HCT116 (cell line): ENCODE results near the gene OPN4. TPM values are rescaled to one million over a fixed set of nuclear protein-coding genes. Genes with fewer than 3 reads are reported as not detected.

ENCODE experiments used
- ATAC-seq: fragments of 200-7000 bp; cut with Tn5 transposase; 2 replicates; pipeline ENCODE4 v1.9.1; 2020; ENCODE audit warnings: mild to moderate bottlenecking, moderate library complexity
- BruUV-seq: library from RNA; stranded (reverse); fragments of 400-500 nt; replicated peaks from 2 replicates; lab custom pipeline; 2021; lab: Mats Ljungman, UMichigan
- CTCF ChIA-PET: fragments of 300-600 bp; sonication (Branson Sonifier 250); formaldehyde crosslinking; loops from one replicate; lab custom pipeline; 2021; ENCODE audit warnings: antibody characterized with exemption; lab: Charles Lee
- POLR2A ChIA-PET: fragments of 300-600, 350-600 bp; sonication (Branson Sonifier 250); formaldehyde crosslinking; loops from one replicate; lab custom pipeline; 2021; ENCODE audit warnings: antibody characterized with exemption; lab: Charles Lee
- RAD21 ChIA-PET, 2 experiments: fragments of 300-600 bp; sonication (Branson Sonifier 250); formaldehyde crosslinking; loops; one replicate each; lab custom pipeline; 2023; ENCODE audit warnings: low total read pairs in 2 of 2; ENCODE audit not compliant: uncharacterized antibody in 2 of 2, unreplicated experiment in 2 of 2, low non-redundant PET in 1 of 2; lab: Charles Lee
- DNase-seq: peaks from one replicate; pipeline ENCODE4 v3.0.0-alpha.2; 2010; ENCODE audit warnings: low read depth, low spot score
- H2AFZ ChIP-seq: fragments of 200-600 bp; shearing (Covaris generic), sonication (generic); 2 replicates; pipeline ENCODE4 v1.6.1; 2017; ENCODE audit warnings: low read depth, mixed run types, mixed read lengths, antibody characterized with exemption, low read length; ENCODE audit not compliant: poor library complexity, severe bottlenecking
- H3K27ac ChIP-seq: 2 replicates; pipeline ENCODE4 v1.5.1; 2012; ENCODE audit warnings: low read depth, low read length
- H3K27me3 ChIP-seq: fragments of 200-600 bp; sonication (generic); 2 replicates; pipeline ENCODE4 v1.6.1; 2016; ENCODE audit warnings: mixed run types, low read length, mixed read lengths; ENCODE audit not compliant: insufficient read depth
- H3K36me3 ChIP-seq, 2 experiments: fragments of 200-500 bp in 1 of 2; fragments of 200-600 bp in 1 of 2; sonication (Bioruptor generic) in 1 of 2; sonication (generic) in 1 of 2; 2 replicates each; pipeline versions ENCODE4 v1.5.1 to v1.6.1; 2014 to 2016; ENCODE audit warnings: low read length in 2 of 2, inconsistent platforms in 1 of 2, mixed read lengths in 1 of 2, mixed run types in 1 of 2; ENCODE audit not compliant: insufficient read depth in 2 of 2, control insufficient read depth in 1 of 2
- H3K4me1 ChIP-seq, 2 experiments: fragments of 200-600 bp in 1 of 2; sonication (generic) in 1 of 2; 2 replicates each; pipeline versions ENCODE4 v1.5.1 to v1.6.1; 2012 to 2017; ENCODE audit warnings: low read length in 2 of 2, inconsistent platforms in 1 of 2, mild to moderate bottlenecking in 1 of 2, mixed read lengths in 1 of 2, mixed run types in 1 of 2, moderate library complexity in 1 of 2; ENCODE audit not compliant: insufficient read depth in 2 of 2, control insufficient read depth in 1 of 2
- H3K4me2 ChIP-seq: fragments of 200-600 bp; sonication (generic); 2 replicates; pipeline ENCODE4 v1.6.1; 2017; ENCODE audit warnings: mixed run types, low read length, mixed read lengths
- H3K4me3 ChIP-seq, 2 experiments: fragments of 200-600 bp in 1 of 2; sonication (generic) in 1 of 2; replicated peaks in 1 of 2; 2 replicates each; pipeline ENCODE4 v1.5.1; 2011 to 2016; ENCODE audit warnings: low read length in 2 of 2, control low read depth in 1 of 2, low read depth in 1 of 2, mild to moderate bottlenecking in 1 of 2, mixed read lengths in 1 of 2, mixed run types in 1 of 2
- H3K79me2 ChIP-seq: fragments of 200-600 bp; sonication (generic); 2 replicates; pipeline ENCODE4 v1.6.1; 2017; ENCODE audit warnings: mild to moderate bottlenecking, mixed run types, low read length, moderate library complexity, mixed read lengths; ENCODE audit not compliant: insufficient read depth
- H3K9ac ChIP-seq: fragments of 200-600 bp; sonication (generic); 2 replicates; pipeline ENCODE4 v1.6.1; 2016; ENCODE audit warnings: low read length, mixed read lengths
- H3K9me2 ChIP-seq: fragments of 200-600 bp; sonication (generic), shearing (Covaris generic); 2 replicates; pipeline ENCODE4 v1.6.1; 2017; ENCODE audit warnings: mixed run types, mild to moderate bottlenecking, moderate library complexity; ENCODE audit not compliant: insufficient read depth
- H3K9me3 ChIP-seq, 2 experiments: fragments of 200-500 bp in 1 of 2; fragments of 200-600 bp in 1 of 2; sonication (Bioruptor generic) in 1 of 2; sonication (generic) in 1 of 2; 2 replicates each; pipeline ENCODE4 v1.6.1; 2014 to 2017; ENCODE audit warnings: low read length in 2 of 2, mixed read lengths in 2 of 2, inconsistent platforms in 1 of 2, low read depth in 1 of 2, mild to moderate bottlenecking in 1 of 2, mixed run types in 1 of 2, moderate library complexity in 1 of 2; ENCODE audit not compliant: control insufficient read depth in 1 of 2, insufficient read depth in 1 of 2
- H4K20me1 ChIP-seq: fragments of 200-600 bp; sonication (generic), shearing (Covaris generic); 2 replicates; pipeline ENCODE4 v1.6.1; 2017; ENCODE audit warnings: mixed run types, mild to moderate bottlenecking, moderate library complexity; ENCODE audit not compliant: insufficient read depth
- EGR1 ChIP-seq: IDR thresholded peaks from 2 replicates; pipeline ENCODE4 v1.6.1; 2012; ENCODE audit warnings: low read depth
- ELF1 ChIP-seq: IDR thresholded peaks from 2 replicates; pipeline ENCODE4 v1.6.1; 2012; ENCODE audit warnings: low read depth, borderline replicate concordance
- EZH2 ChIP-seq: fragments of 200-600 bp; sonication (generic); IDR thresholded peaks from 2 replicates; pipeline ENCODE4 v1.6.1; 2017; ENCODE audit warnings: antibody characterized with exemption, mixed run types
- FOSL1 ChIP-seq: IDR thresholded peaks from 2 replicates; pipeline ENCODE4 v1.6.1; 2012; ENCODE audit warnings: low read depth
- RAD21 ChIP-seq: IDR thresholded peaks from 2 replicates; pipeline ENCODE4 v1.6.1; 2012; ENCODE audit warnings: low read depth, mild to moderate bottlenecking
- intact Hi-C: fragments of 100-400 bp; cut with micrococcal nuclease; formaldehyde crosslinking; loops from 2 replicates; pipeline ENCODE4 v1.10.0; 2022
- total RNA-seq: library from RNA; stranded (reverse); gene quantifications from one replicate; pipeline ENCODE4 v1.2.1, GENCODE V29; 2021; ENCODE audit not compliant: unreplicated experiment
- TF ChIP-seq, protein P1 (sequence below): IDR thresholded peaks from 2 replicates; pipeline ENCODE4 v1.6.1; 2012

OPN4 gene
- total RNA-seq, 1 experiment from 2014 or later = not detected

DNA sequence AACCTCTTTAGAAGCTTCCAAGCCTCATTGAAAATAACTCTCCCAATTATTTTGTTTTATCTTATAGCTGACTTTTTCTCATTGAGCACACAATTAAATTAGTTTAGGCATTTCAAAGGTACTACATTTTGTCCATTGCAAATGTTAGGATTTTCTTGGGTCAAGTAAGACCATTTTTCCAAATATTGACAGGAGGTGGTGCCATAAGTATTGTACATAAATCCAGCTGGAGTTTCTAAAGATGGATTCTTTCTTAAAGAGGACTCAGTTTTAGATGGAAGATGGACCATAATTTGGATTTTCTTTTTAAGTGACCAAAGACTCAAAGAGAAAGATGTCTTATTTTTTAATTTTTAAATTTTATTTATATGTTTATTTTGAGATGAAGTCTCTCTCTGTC is 12.3 kb upstream of the OPN4 start:
- no peaks in the 10 kb centered on the region for H3K27me3 ChIP-seq
- H2AFZ ChIP-seq = no peak overlapping the region
- H3K9me2 ChIP-seq = no peaks in the 10 kb centered on the region
- no peak overlapping the region for H3K27ac ChIP-seq
- BruUV-seq = no TSS peak
- ATAC-seq (no peak), DNase-seq (no peak)
- H3K79me2 ChIP-seq = no peaks in the 10 kb centered on the region
- intact Hi-C loops = no loop called here
- no peak overlapping the region for H3K4me2 ChIP-seq
- H3K36me3 ChIP-seq = no peaks in the 10 kb centered on the region
- RAD21 ChIA-PET = no interaction called here
- POLR2A ChIA-PET = no interaction called here
- no peak for TF ChIP-seq FOSL1
- TF ChIP-seq EGR1 = no peak
- TF ChIP-seq, protein P1, sequence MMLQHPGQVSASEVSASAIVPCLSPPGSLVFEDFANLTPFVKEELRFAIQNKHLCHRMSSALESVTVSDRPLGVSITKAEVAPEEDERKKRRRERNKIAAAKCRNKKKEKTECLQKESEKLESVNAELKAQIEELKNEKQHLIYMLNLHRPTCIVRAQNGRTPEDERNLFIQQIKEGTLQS = no peak
- TF ChIP-seq RAD21 = peak; percentile 40; the same call in 1 of the 2 replicates
- H4K20me1 ChIP-seq = no peaks in the 10 kb centered on the region
- no peak overlapping the region for H3K9ac ChIP-seq
- CTCF ChIA-PET = interaction anchor here (1.0 kb wide), 1 partner anchor 42 kb away, joined by 3 read pairs; no protein-coding TSS in a partner anchor
- no peaks in the 10 kb centered on the region for H3K9me3 ChIP-seq
- H3K4me3 ChIP-seq = no peak overlapping the region
- peaks cover 14 to 27% of the 10 kb centered on the region in 2 experiments for H3K4me1 ChIP-seq

DNA sequence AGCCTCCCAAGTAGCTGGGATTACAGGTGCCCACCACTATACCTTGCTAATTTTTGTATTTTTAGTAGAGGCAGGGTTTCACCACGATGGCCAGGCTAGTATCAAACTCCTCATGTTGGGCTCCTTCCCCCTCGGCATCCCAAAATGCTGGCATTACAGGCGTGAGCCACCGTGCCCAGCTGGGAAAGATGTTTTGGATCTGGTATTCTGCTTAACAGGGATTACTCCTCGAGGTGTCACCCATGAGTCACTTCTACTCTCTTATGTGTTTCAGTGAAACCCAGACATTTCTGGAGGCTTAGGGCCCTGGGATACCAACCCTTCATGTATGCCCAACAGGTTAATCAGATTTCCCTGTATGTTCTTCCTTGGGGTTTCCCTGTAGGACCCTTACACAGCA is 11.8 kb upstream of the OPN4 start:
- no peak for DNase-seq
- H3K9me2 ChIP-seq = no peaks in the 10 kb centered on the region

More for the DNA sequence above, 11.8 kb upstream of the OPN4 start:
- intact Hi-C loops = no loop called here
- Histone ChIP-seq H3K27ac (no peak overlapping the region), H3K4me3 (no peak overlapping the region), H3K9ac (no peak overlapping the region), H2AFZ (no peak overlapping the region), H3K9me3 (no peaks in the 10 kb centered on the region), H4K20me1 (no peaks in the 10 kb centered on the region), H3K4me1 (peaks cover 15 to 29% of the 10 kb centered on the region in 2 experiments), H3K36me3 (no peaks in the 10 kb centered on the region)
- ChIA-PET RAD21 (no interaction called here), CTCF (interaction anchor here (1.0 kb wide), 1 partner anchor 42 kb away, joined by 3 read pairs; no protein-coding TSS in a partner anchor), POLR2A (no interaction called here)
- no TSS peak for BruUV-seq
- ATAC-seq = peak; percentile 68
- peak; percentile 32; the same call in 1 of the 2 replicates for TF ChIP-seq RAD21
- TF ChIP-seq EZH2 = no peak
- TF ChIP-seq ELF1 = no peak
- TF ChIP-seq, all 23 proteins: peak for 1
- Histone ChIP-seq H3K4me2 (no peak overlapping the region), H3K27me3 (no peaks in the 10 kb centered on the region), H3K79me2 (no peaks in the 10 kb centered on the region)
